Body of pancreas (tissue), 4 donors: ENCODE results near the gene TTC9B.

Source experiments
- POLR2A ChIP-seq, 3 donors: fragments of 450-650 bp; IDR thresholded peaks; one replicate each; pipeline ENCODE4 v1.6.1; 2016; ENCODE audit warnings: antibody characterized with exemption in 3 of 3, mild to moderate bottlenecking in 2 of 3
- TF ChIP-seq, protein P1 (sequence below), 7 experiments: fragments of 450-650 bp in 4 of 7; fragments of 200-600 bp in 3 of 7; sonication (generic) in 3 of 7; IDR thresholded peaks; one replicate each; pipeline ENCODE4 v1.5.1; 2016 to 2019; ENCODE audit warnings: antibody characterized with exemption in 7 of 7

DNA sequence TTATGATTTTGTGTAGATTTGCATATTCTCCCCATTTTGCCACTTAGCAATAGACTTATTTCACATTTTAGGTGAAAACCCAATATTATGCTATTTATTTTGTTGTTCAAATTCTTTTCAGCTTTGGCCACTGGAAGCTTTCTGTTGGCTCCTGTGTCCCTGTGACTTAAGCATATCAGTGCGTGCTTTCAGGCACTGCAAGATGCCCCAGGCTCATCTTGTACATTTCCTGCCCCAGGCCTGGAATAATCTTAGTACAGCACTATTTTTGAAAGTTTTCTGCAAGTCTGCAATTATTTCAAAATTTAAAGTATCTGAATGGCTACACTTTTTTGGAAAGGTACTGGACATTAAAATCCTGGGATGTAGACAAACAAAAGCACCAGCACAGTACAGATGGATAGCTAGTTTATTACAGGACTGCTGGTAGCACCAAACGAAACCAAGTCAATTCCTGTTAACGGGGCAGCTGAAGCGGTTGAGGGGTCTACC lies 11.8 kb upstream of the TTC9B start:
- TF ChIP-seq, protein P1, sequence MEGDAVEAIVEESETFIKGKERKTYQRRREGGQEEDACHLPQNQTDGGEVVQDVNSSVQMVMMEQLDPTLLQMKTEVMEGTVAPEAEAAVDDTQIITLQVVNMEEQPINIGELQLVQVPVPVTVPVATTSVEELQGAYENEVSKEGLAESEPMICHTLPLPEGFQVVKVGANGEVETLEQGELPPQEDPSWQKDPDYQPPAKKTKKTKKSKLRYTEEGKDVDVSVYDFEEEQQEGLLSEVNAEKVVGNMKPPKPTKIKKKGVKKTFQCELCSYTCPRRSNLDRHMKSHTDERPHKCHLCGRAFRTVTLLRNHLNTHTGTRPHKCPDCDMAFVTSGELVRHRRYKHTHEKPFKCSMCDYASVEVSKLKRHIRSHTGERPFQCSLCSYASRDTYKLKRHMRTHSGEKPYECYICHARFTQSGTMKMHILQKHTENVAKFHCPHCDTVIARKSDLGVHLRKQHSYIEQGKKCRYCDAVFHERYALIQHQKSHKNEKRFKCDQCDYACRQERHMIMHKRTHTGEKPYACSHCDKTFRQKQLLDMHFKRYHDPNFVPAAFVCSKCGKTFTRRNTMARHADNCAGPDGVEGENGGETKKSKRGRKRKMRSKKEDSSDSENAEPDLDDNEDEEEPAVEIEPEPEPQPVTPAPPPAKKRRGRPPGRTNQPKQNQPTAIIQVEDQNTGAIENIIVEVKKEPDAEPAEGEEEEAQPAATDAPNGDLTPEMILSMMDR (IDR thresholded peaks at IDR 0.05): no peak
- no peak for TF ChIP-seq POLR2A (IDR thresholded peaks at IDR 0.05)
